Stimulated activated naive CD4-positive, alpha-beta T cell treated with Interleukin-2 at 50 U/mL for 16 hours (primary cell): ENCODE measurements around the gene VPS13D.
"Not testable (repeated sequence)": the region's sequence is repeated elsewhere in the genome, so short reads cannot be mapped to it uniquely, and the experiment has no call there.

ENCODE experiments used
- DNase-seq: peaks from one replicate; lab custom pipeline; 2025; lab: John Stamatoyannopoulos, UW

Gene VPS13D

DNA sequence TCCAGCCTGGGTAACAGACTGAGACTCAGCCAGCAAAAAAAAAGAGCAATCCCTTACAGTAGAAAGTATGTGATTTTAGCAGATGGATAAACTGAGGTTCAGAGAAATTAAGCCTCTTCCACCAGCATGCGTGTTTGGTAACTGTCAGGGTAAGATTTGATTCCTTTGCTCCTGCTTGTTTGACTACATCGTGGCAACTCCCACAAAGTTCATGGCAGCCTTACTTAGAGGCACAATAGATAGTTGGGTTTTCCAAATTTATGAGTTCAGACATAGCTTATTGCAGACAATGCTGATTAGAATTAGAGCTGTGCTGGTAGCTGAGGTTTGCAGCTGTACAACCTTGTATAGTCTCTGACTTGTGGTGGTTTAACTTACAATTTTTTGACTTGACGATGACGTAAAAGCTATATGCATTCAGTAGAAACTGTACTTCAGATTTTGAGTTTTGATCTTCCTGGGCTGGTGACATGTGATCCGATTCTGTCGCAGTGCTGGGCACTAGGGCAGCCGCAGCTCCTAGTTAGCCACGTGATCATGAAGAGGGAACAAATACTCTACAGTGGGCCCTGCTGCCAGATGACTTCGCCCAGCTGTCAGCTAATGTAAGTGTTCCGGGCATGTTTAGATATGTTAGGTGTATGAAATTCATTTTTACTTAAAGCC lies 220.4 kb downstream of the VPS13D start:
- no peak for DNase-seq

DNA sequence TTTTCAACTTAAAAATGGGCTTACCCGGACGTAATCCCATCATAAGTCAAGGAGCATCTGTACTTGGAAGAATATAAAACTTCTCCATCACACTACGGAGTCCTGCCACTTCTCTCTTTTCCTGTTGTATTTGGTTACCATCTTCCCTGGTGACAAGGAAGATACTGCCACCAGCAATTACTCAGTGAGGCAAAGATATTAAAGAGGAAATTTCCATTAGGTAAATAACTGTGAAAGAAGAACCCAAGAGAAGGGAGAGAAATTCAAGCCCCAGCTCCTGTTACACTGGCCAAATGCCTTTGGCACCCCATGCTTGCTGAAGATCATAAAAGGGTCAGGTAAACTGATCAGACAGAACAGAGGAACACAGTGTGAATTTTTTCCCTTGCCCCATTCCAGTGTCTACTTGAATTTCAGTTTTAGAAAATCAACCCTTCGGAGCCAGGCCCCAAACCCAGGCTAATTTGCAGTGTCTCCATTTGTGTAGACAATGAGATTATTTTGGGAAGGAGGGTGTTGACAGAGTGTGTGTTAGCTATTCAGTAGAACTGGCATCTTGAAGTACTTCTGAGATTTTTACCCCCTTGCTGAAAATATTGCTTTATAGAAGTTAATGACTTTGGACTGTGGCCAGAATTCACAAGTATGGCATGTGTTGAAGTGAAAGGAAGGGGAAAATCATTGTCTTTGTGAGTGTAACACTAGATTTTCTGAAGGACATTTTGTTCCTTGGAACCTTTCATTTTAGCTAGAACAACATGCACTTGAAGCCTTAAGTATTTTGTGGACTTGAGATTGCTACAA lies 221.1 kb downstream of the VPS13D start:
- no peak for DNase-seq

DNA sequence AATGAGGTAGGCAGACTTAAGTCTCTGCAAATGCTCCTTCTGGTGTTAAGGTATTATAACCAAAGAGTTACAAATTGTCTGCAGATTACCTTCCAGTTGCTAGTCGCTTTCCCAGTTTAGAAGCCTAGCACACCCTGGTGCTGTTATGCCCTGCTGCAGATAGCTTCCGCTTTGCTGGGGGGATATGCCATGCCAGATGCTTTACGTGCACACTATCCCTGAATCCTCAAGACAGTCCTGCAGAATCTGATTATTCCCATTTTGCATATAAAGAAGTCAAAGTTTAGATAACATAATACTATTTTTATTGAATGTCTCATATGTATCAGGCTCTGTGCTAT lies 221.7 kb downstream of the VPS13D start:
- no peak for DNase-seq

DNA sequence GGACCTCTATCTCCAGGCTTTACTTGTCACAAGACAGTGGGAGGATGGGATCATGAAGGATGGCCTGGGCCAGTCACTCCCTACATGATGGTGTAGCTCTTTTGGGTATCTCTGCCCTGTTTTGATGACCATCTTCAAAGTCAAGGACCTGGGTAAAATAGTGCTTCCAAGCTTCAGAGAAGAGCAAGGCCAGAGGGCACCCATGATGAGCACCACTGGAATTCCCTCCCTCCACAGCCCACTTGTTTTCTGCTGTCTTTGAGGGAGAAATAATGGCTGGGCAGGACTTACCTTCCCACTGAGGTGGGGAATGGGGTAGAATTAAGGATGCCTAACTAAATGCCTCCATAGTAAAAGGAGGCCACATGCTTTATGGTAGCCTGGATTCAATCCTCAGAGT lies 222.4 kb downstream of the VPS13D start:
- no peak for DNase-seq

DNA sequence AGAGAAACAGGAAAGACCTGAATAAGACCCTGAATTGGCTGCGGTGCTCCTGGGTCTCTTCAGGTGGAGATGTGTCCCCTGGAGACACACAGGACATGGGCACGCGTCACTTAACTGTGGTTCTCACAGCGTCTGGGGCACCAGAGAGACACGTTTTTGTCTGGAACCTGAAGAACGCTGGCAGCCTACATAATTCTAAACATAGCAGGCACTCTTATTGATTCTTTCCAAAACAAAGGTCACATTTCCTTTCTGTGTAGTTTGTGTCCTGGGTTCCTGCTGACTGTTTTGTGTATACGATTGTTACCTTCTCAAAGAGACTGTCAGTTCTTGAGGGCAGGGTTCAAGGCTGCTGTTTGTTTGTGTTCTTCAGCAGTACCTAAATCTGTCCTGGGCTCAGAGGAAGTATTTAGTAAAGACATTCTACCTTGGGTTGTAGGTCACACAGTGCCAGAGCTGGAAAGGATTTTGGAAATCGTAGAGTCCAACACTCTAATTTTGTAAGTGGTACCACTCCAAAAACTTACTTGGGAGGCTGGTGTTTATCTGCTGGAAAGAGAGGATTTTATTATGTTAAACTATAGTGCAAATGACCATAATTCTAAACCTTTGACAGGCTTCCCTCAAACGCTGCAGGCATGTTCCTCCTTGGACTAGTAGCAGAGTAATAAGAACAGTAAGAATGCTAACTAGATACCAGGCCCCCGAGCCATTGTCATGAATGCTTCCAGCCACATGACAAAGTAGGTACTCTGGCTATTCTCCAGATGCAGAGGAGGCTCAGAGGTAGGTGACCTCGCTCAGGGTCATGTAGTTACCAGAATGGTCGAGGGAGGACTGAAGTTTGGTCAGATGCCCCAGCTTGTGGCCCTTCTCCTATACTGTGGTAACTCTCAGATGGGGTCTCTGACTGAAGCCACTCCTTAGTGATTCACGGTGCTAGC lies 223.8 kb downstream of the VPS13D start:
- no peak for DNase-seq

DNA sequence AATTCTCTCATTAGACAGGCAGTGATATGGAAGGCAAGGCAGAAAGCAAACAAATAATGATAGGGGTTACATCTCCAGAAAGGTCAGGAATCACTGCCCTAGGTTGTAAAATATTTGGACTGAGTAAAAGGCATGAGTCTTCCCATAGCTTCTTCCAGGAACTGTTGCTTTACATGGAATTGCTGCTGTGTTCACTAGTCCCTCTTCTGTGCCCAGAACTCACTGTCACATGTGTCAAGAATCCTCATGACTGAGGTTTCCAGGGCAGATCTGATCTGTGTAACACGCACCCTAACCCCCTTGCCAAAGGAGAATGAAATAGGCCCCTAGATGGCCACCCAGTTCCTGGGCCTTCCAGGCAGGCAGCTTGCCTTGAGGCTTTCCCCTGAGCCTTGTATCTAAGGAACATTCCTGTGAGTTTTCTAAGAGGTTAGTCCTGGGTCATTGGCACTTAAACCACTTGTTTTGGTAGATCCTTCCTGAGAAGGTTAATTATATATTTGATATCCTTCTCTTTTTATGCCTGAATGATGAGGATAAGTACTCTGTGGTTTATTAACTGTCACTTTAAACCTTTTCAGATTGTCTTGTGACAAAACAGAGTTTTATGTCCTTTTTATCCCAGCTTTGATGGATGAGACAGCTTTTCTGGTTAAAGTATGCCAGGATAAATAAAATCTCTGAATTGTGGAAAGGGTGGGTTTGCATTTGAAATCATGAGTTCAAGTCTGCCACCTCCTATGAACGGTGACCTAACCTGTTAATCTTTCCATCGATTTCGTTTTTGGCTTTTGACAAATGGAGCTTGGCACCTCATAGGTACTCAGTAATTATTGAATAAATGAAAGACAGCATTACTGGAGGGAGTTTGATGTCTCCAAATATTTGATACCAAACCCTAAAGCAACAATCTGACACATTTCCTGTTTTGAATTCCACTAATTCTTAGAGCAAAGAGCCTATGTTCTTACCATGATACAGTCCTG lies 224.9 kb downstream of the VPS13D start:
- no peak for DNase-seq

DNA sequence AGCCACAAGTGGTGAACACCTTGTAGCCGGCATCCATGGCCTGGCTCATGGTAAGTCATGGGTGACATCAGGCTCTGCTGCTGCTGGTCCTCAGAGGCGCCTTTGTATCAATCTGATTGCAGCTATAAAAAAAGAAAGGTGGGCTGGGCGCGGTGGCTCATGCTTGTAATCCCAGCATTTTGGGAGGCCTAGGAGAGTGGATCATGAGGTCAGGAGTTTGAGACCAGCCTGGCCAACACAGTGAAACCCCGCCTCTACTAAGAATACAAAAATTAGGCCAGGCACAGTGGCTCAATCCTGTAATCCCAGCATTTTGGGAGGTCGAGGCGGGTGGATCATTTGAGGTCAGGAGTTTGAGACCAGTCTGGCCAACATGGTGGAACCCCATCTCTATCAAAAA lies 226.3 kb downstream of the VPS13D start:
- DNase-seq: not testable (repeated sequence)

DNA sequence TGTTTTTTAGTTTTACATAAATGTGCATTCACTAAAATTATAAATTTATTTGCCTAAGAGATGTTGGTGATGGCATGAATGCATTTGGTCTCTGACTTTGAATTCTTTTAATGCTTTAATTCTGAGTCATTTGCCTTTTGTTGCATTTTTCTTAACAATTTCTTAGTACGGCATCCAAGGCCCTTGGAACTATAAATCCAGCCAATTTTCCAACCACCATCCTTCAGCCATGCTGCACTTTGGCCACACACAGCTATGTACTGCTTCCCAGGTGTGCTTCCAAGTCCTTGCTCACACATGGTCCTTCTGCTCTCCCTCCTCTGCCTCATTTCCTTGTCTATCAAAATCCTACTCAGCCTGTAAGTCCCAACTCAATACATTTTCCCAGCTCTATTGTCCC lies 227.1 kb downstream of the VPS13D start:
- no peak for DNase-seq

DNA sequence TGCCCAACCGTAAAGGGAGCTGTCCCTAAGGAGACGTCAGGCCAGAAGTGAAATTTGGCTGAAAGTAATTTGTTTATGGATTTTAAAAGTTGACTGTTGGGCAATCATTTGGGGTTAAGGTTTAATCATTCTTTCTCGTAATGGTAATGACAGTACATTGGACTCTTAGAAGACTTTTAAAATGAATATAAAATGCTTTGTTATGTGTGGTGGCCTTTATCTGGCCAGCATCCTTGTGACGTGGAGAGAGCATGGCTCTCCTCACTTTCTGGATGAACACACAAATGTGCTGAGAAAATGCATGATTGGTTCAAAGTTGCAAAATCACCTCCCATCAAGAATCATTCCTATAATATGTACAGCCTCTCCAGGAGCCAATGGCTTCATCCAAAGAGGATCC lies 227.9 kb downstream of the VPS13D start:
- no peak for DNase-seq

DNA sequence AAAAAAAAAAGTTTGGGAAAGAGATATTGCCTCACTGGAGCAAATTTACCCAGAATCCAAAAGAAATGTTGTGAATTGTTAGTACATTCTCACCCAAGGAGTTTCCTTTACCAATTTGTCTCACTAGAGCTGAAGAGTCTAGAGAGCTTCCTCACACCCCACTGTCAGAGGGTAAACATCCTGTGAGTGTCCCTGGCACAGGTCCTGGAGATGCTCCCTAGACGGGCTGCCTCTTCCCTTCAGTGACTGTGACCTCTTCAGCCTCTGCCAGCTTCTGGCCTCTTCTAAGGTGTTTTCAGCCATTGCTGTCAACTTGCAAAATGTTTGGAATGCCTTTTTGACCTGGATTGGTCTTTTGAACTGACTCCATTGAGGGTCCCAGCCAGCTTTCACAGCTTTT lies 228.7 kb downstream of the VPS13D start:
- no peak for DNase-seq

DNA sequence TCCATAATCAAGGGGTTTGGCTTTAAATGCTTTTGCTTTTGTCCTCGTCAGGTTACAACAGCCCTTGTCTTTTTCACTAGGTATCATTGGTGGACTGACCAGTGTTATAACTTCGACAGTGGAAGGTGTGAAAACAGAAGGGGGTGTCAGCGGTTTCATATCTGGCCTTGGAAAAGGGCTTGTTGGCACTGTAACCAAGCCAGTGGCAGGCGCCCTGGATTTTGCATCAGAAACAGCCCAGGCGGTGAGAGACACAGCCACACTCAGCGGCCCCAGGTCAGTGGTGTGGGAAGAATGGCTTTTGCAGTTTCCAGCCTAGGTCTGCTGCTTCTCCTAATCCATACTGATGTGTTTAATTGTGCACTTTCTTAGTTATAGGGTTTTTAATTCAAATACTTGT lies 230.3 kb downstream of the VPS13D start:
- DNase-seq: no peak

DNA sequence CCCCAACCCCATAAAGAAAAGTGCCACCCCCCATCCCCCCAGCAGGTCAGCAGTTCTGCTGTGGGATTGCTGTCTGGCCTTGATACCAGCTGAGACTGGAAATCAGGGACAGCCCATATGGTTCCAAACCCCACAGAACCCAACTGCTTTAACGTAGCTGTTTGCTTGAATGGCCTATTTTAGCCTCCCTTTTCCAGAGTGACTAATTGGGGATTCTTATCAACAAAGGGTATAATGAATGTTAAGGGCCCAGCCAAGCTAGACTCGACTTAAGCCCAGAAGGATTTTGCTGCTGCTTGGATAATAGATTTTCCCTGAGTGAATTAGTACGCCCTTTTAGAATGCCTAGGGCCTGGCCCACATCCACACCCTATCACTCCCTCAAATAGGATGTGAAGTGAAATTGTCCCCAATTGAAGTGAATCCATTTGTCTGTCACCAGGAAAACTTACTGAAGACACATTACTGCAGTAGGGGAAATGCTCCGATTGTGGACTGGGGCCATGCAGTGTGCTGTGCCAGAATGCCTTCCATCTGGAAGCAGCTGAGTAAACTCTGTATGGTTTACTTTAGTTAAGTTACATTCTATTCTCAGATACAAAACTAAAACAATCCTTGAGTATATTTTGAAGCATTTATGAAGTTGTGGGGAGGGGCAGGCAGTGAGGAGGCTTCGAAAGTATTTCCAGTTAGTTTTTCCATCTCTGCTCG lies 231.2 kb downstream of the VPS13D start:
- no peak for DNase-seq

DNA sequence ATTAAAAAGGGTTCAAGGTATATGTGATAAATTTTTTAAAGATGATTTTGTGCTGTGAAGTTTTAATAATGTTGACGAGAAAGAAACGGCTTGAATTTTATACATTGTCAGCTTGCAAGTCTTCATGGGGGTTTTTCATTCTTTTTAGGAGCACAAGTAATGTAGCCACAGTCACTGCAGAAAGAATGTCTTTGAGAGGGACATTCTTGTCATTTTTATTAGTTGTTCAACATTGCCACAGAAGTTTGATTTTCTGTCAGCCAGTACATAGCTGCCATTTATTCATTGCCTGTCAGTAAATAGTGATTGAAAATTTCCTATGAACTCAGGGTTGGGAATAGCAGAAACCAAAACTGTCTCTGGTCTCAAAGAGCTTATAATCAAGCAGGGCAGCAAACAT lies 231.9 kb downstream of the VPS13D start:
- no peak for DNase-seq

DNA sequence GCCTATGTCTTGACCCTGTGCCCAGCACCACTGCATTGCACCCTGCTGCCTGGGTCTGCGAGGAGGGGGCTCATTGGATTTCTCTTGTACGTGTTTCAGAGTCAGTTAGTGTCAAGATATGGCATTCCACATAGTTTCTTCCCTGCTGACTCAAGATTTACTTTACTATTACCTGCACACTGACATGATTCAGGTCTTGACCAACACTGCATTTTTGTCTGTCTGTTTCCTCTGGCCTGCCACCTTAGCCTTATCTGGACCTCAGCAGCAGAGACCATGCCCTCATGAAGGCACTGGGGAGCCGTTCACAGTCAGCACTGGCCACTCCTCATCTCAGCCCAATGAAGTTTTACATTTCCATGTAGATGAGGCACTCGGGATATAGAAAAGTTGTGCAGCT lies 232.8 kb downstream of the VPS13D start:
- DNase-seq: no peak

DNA sequence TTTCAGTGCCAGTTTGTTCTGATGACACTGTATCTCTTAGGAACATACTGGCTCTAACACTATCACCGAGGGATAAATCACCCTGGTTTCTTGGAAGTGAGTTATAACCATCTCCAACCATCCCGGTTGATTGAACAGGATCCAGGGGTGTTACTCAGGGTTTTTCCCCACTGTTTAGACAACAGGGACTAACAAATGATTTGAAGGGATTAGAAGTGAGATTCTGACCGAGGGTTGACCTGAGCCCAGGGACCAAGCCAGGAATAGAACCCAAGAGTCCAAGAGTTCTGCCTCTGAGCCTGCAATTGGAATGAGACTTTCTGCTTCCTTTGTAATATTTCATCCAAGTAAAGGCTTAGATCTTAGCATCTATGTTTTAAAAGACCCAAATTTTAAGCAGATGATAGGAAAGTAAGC lies 234.2 kb downstream of the VPS13D start:
- no peak for DNase-seq

DNA sequence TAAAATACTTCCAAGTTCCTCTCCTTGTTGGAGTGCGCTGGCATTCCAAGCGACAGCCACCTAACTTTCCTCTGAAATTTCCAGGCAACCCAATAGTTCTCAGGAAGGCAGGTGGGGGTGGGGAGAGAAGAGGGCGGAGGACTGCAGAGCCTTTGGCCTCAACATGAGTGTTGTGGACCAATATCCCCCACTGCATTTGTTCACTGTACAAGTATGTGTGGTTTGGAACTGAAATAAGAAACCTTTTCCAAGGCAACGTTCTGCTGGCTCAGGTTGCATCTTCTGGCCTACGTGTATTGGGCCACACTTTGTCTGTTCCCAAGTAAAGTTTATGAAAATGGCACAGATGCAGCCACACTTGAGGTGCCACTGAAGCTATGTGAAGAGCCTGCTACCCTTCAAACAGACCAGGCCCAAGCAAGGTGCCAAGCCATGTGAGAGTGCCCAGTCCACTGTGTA lies 234.8 kb downstream of the VPS13D start:
- DNase-seq: no peak

DNA sequence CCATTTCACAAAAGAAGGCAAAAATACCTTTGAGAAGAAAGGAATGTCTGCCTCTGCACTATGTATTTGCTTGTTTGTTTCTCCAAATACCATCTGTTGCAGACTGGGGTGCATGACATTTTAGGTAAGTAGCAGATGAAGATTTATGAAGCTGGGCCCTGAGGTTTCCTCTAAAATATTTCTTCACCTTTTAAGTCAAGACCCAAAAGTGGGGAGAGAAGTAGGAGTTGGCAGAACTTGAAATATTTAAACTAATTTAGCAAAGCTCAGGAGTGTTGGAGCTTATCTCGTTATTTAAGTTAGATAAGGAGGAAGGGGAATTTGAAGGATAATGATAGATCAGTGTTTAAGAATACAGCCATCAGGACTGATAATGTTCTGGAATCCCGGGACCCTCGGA lies 235.3 kb downstream of the VPS13D start:
- DNase-seq: no peak

DNA sequence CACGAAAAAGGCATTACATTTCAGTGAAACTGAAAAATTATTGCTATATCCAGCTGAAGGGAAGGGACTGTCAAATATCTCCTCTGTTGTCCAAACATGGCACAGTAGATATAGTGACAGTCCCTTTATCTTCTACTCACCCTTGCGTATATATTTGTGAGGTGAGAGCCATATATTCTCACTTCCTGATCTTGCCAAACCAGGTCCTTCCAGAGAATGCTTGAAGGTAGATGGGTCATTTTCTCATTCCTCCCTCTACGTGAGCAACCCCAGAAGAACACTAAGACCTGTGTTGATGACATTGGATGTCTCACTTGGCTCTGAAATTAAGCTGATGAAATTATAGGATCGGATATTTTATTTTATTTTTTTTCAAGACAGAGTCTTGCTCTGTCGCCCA lies 237.0 kb downstream of the VPS13D start:
- DNase-seq: no peak

DNA sequence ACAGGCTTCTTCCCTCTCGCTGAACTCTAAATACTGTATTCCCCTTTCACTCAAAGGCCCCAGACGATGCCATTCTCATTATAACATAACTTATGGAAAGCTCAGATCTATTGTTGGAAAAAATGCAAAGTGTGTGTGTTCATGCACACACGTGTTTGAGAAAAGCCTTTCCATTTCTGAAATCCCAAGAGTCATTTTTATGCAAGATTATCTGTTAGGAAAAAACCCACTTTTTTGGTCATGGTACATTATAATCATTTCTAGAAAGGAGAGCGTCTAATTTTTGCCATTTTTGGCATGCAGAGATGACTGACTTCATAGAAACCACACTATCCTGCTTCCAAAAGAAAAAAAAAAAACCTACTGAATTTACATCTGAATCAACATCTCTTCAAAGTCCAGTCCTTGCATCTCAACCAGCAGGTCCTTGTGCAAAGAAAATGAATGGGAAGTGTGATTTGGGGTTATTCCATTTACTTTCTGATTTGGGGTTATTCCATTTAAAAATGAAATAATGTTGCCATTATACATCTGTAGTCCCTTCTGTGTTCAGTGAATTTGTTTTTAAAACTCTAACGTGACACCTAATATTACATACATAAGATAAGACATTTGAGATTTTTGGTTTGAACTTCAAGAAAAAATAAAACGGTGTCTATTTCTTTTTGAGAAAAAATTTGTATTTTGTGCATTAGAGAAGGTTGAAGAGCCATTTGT lies 237.9 kb downstream of the VPS13D start:
- no peak for DNase-seq

DNA sequence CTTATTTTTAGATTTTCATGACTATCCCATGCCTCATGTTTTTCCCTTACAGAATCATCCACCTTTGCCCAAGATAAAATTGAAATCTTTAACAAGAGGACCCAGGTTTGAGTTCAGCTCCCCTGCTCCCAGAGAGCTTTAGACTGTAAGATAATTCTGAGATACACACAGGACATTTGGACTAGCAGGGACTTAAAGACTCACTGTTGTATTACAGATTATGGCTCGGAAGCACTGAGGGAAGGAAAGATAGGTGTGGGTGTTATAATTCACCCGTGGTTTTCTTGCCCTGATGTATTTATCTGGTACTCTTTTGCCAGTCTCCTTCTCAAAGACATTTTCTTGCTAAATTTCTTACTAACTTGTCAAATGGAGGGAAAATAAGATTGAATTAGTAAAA lies 238.5 kb downstream of the VPS13D start:
- no peak for DNase-seq
